DMS79 treated with DMSO at 0.1 percent for 48 hours (cell line): Measurements from ENCODE around the gene SYT8.

ENCODE experiments used
- DNase-seq: peaks from one replicate; lab custom pipeline; 2025; lab: John Stamatoyannopoulos, UW

The SYT8 gene

GRCh38 chr11:1860108-1860507 is 25.3 kb downstream of the SYT8 start:
- no peak for DNase-seq

GRCh38 chr11:1861435-1862411 is 26.9 kb downstream of the SYT8 start:
- DNase-seq: no peak

GRCh38 chr11:1862588-1863351 is 28.0 kb downstream of the SYT8 start:
- no peak for DNase-seq

- DNase-seq: no peak
Measured at GRCh38 chr11:1863352-1864216, 28.8 kb downstream of the SYT8 start.

- DNase-seq: no peak
Measured at GRCh38 chr11:1864231-1864630, 29.4 kb downstream of the SYT8 start.

GRCh38 chr11:1864831-1865665 is 30.3 kb downstream of the SYT8 start:
- DNase-seq: no peak

GRCh38 chr11:1866226-1866625 is 31.4 kb downstream of the SYT8 start:
- DNase-seq: no peak

- DNase-seq: no peak
Measured at GRCh38 chr11:1866776-1867175, 32.0 kb downstream of the SYT8 start.

- DNase-seq: no peak
Measured at GRCh38 chr11:1867381-1867780, 32.6 kb downstream of the SYT8 start.

GRCh38 chr11:1868056-1868635 is 33.4 kb downstream of the SYT8 start:
- no peak for DNase-seq

GRCh38 chr11:1868636-1869291 is 34.0 kb downstream of the SYT8 start:
- DNase-seq: no peak

- DNase-seq: no peak
Measured at GRCh38 chr11:1869427-1870325, 34.9 kb downstream of the SYT8 start.

- DNase-seq: no peak
Measured at GRCh38 chr11:1870326-1870696, 35.5 kb downstream of the SYT8 start.

GRCh38 chr11:1870721-1871466 is 36.1 kb downstream of the SYT8 start:
- no peak for DNase-seq

GRCh38 chr11:1871531-1871930 is 36.7 kb downstream of the SYT8 start:
- DNase-seq: no peak

GRCh38 chr11:1872267-1872985 is 37.6 kb downstream of the SYT8 start:
- DNase-seq: no peak

- DNase-seq: no peak
Measured at GRCh38 chr11:1873048-1873812, 38.4 kb downstream of the SYT8 start.
